Astrocyte (in vitro differentiated cells and primary cell): Measurements from ENCODE around the gene NPM1. TPM values are rescaled to one million over a fixed set of nuclear protein-coding genes. Genes with fewer than 3 reads are reported as not detected.

ENCODE experiments used
- DNase-seq: peaks from one replicate; pipeline ENCODE4 v3.0.0-alpha.2; 2010; ENCODE audit warnings: low read depth
- FAIRE-seq: peaks from 2 replicates; lab custom pipeline; 2011; peaks lifted over from hg19 to GRCh38; lab: Jason Lieb, UNC
- H2AFZ ChIP-seq: 2 replicates; pipeline ENCODE4 v1.6.0; 2012; ENCODE audit warnings: low read depth, low read length, inconsistent platforms
- H3K27ac ChIP-seq: 2 replicates; pipeline ENCODE4 v1.5.1; 2011; ENCODE audit warnings: low read depth, low read length, inconsistent platforms
- H3K27me3 ChIP-seq: 2 replicates; pipeline ENCODE4 v1.6.0; 2011; ENCODE audit warnings: low read length, inconsistent platforms; ENCODE audit not compliant: insufficient read depth
- H3K36me3 ChIP-seq: 2 replicates; pipeline ENCODE4 v1.5.1; 2011; ENCODE audit warnings: low read length, inconsistent platforms; ENCODE audit not compliant: insufficient read depth
- H3K4me1 ChIP-seq: 2 replicates; pipeline ENCODE4 v1.5.1; 2011; ENCODE audit warnings: low read length, inconsistent platforms; ENCODE audit not compliant: insufficient read depth
- H3K4me2 ChIP-seq: 2 replicates; pipeline ENCODE4 v1.6.0; 2012; ENCODE audit warnings: low read length, inconsistent platforms
- H3K4me3 ChIP-seq: 2 replicates; pipeline ENCODE4 v1.5.1; 2011; ENCODE audit warnings: low read depth, mild to moderate bottlenecking, low read length, inconsistent platforms; ENCODE audit not compliant: insufficient read depth
- H3K79me2 ChIP-seq: 2 replicates; pipeline ENCODE4 v1.6.0; 2012; ENCODE audit warnings: mild to moderate bottlenecking, low read length, inconsistent platforms; ENCODE audit not compliant: insufficient read depth
- H3K9ac ChIP-seq: 2 replicates; pipeline ENCODE4 v1.6.0; 2012; ENCODE audit warnings: mild to moderate bottlenecking, low read length, inconsistent platforms
- H3K9me3 ChIP-seq: 2 replicates; pipeline ENCODE4 v1.5.1; 2012; ENCODE audit warnings: low read depth, mild to moderate bottlenecking, low read length, inconsistent platforms; ENCODE audit not compliant: insufficient read depth
- H4K20me1 ChIP-seq: 2 replicates; pipeline ENCODE4 v1.6.0; 2012; ENCODE audit warnings: low read length, inconsistent platforms; ENCODE audit not compliant: insufficient read depth
- H3K27ac Mint-ChIP-seq: one replicate; pipeline ENCODE4 v1.8.0; 2021; ENCODE audit warnings: mild to moderate bottlenecking, mixed read lengths; ENCODE audit not compliant: unreplicated experiment
- H3K27me3 Mint-ChIP-seq: one replicate; pipeline ENCODE4 v1.8.0; 2021; ENCODE audit warnings: low read depth, mixed read lengths; ENCODE audit not compliant: unreplicated experiment
- H3K36me3 Mint-ChIP-seq: one replicate; pipeline ENCODE4 v1.8.0; 2021; ENCODE audit warnings: low read depth, mixed read lengths; ENCODE audit not compliant: unreplicated experiment
- H3K4me1 Mint-ChIP-seq: one replicate; pipeline ENCODE4 v1.8.0; 2021; ENCODE audit warnings: low read depth, mixed read lengths; ENCODE audit not compliant: unreplicated experiment
- H3K4me3 Mint-ChIP-seq: one replicate; pipeline ENCODE4 v1.8.0; 2021; ENCODE audit warnings: mild to moderate bottlenecking, moderate library complexity, mixed read lengths; ENCODE audit not compliant: unreplicated experiment
- H3K9me3 Mint-ChIP-seq: one replicate; pipeline ENCODE4 v1.8.0; 2021; ENCODE audit warnings: mild to moderate bottlenecking, mixed read lengths; ENCODE audit not compliant: unreplicated experiment
- CTCF ChIP-seq: IDR thresholded peaks from 2 replicates; pipeline ENCODE4 v1.5.1; 2011; ENCODE audit warnings: low read depth, mild to moderate bottlenecking, inconsistent platforms, low read length, moderate library complexity; ENCODE audit not compliant: insufficient read depth
- EZH2 ChIP-seq: IDR thresholded peaks from 2 replicates; pipeline ENCODE4 v1.6.1; 2012; ENCODE audit warnings: mild to moderate bottlenecking, low read length, inconsistent platforms; ENCODE audit not compliant: insufficient read depth
- total RNA-seq: library from RNA; stranded (reverse); gene quantifications from 2 replicates; pipeline ENCODE4 v1.2.1, GENCODE V29; 2021

Gene NPM1
- total RNA-seq, 1 donor from 2014 or later: 1,219 TPM

DNA sequence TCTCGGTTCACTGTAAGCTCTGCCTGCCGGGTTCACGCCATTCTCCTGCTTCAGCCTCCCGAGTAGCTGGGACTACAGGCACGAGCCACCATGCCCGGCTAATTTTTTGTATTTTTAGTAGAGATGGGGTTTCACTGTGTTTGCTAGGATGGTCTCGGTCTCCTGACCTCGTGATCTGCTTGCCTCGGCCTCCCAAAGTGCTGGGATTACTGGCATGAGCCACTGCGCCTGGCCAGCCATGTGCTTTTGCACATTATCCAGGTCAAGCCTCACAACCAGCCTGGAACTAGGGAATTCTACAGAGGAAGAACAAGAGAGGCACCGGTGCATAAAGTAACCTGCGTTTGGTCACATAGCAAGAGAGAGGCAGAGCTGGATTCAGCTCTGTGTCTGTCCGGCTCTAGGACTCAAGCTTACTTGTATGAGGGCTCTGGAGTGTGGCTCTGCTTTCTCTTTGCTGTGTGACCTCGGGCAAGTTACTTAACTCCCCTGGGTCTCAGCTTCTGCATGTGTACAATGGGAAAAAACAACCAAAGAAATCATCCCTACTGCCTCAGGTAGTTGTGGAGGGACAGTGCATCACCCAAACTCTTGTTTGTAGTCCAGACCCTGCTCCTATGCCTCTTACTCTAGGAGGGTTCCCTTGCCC, 38.1 kb downstream of the NPM1 start:
- Histone ChIP-seq H3K79me2 (no peaks in the 10 kb centered on the region), H3K4me3 (no peak overlapping the region), H3K27me3 (peaks cover 10% of the 10 kb centered on the region), H3K4me2 (no peak overlapping the region), H3K4me1 (peaks cover under 1% of the 10 kb centered on the region), H2AFZ (no peak overlapping the region), H3K9ac (no peak overlapping the region), H3K27ac (no peak overlapping the region), H3K9me3 (no peaks in the 10 kb centered on the region), H4K20me1 (peaks cover 22% of the 10 kb centered on the region), H3K36me3 (no peaks in the 10 kb centered on the region)
- Mint-ChIP-seq H3K4me3 (no peak overlapping the region), H3K36me3 (peaks cover 2% of the 10 kb centered on the region), H3K27ac (no peak overlapping the region), H3K9me3 (peaks cover 2% of the 10 kb centered on the region), H3K4me1 (peaks cover 4% of the 10 kb centered on the region), H3K27me3 (peaks cover 20% of the 10 kb centered on the region)
- no peak for DNase-seq
- TF ChIP-seq CTCF (no peak), EZH2 (no peak)
- no peak for FAIRE-seq

- H3K9me3 ChIP-seq: no peaks in the 10 kb centered on the region
- peaks cover 8% of the 10 kb centered on the region for H3K27me3 ChIP-seq
- H3K36me3 ChIP-seq: no peaks in the 10 kb centered on the region
- no peak overlapping the region for H3K9ac ChIP-seq
- TF ChIP-seq EZH2: no peak
- no peak for TF ChIP-seq CTCF
- no peak overlapping the region for H3K4me3 ChIP-seq
- no peaks in the 10 kb centered on the region for H3K79me2 ChIP-seq
- H3K4me1 Mint-ChIP-seq: no peaks in the 10 kb centered on the region
- no peak overlapping the region for H3K27ac ChIP-seq
- H2AFZ ChIP-seq: no peak overlapping the region
- no peaks in the 10 kb centered on the region for H3K4me1 ChIP-seq
- H3K27me3 Mint-ChIP-seq: peaks cover 18% of the 10 kb centered on the region
- peaks cover 5% of the 10 kb centered on the region for H3K36me3 Mint-ChIP-seq
- H3K4me3 Mint-ChIP-seq: no peak overlapping the region
- H3K9me3 Mint-ChIP-seq: peaks cover 2% of the 10 kb centered on the region
- H3K4me2 ChIP-seq: no peak overlapping the region
- no peak for FAIRE-seq
- DNase-seq: no peak
- no peak overlapping the region for H3K27ac Mint-ChIP-seq
- peaks cover 17% of the 10 kb centered on the region for H4K20me1 ChIP-seq
Observed at GRCh38 chr5:171426266-171426665, 38.6 kb downstream of the NPM1 start.

GRCh38 chr5:171426680-171427079, 39.0 kb downstream of the NPM1 start:
- Mint-ChIP-seq H3K27me3 (peaks cover 18% of the 10 kb centered on the region), H3K9me3 (peaks cover 2% of the 10 kb centered on the region), H3K4me3 (no peak overlapping the region), H3K27ac (no peak overlapping the region), H3K36me3 (peaks cover 5% of the 10 kb centered on the region), H3K4me1 (no peaks in the 10 kb centered on the region)
- no peak overlapping the region for H3K4me3 ChIP-seq
- no peaks in the 10 kb centered on the region for H3K4me1 ChIP-seq
- no peak for TF ChIP-seq CTCF
- TF ChIP-seq EZH2: no peak
- H4K20me1 ChIP-seq: peaks cover 13% of the 10 kb centered on the region
- no peak overlapping the region for H3K27ac ChIP-seq
- no peak overlapping the region for H3K4me2 ChIP-seq
- FAIRE-seq (no peak), DNase-seq (no peak)
- H3K79me2 ChIP-seq: no peaks in the 10 kb centered on the region
- H3K36me3 ChIP-seq: no peaks in the 10 kb centered on the region
- peaks cover 4% of the 10 kb centered on the region for H3K27me3 ChIP-seq
- no peak overlapping the region for H3K9ac ChIP-seq
- H3K9me3 ChIP-seq: no peaks in the 10 kb centered on the region
- H2AFZ ChIP-seq: no peak overlapping the region
